Spleen (tissue), 7 donors: ENCODE data around the gene ZNF841.

Source experiments
- POLR2A ChIP-seq, 3 donors: fragments of 450-650 bp; IDR thresholded peaks; one replicate each; pipeline ENCODE4 v1.5.1; 2017; ENCODE audit warnings: antibody characterized with exemption in 3 of 3, mild to moderate bottlenecking in 1 of 3
- TF ChIP-seq, protein P1 (sequence below), 11 experiments: fragments of 200-600 bp in 7 of 11; fragments of 450-650 bp in 4 of 11; sonication (generic) in 4 of 11; IDR thresholded peaks in 8 of 11; conservative IDR thresholded peaks in 3 of 11; 1 replicate in 7 of 11; 2 replicates in 4 of 11; pipeline versions ENCODE4 v1.4.0 to v1.8.0; 2016 to 2021; ENCODE audit warnings: antibody characterized with exemption in 11 of 11, inconsistent platforms in 4 of 11, mild to moderate bottlenecking in 1 of 11
- donor health status: DM: no; HTN: no; CAD: no; lungs with moderate emphysema.
- donor health status: DM: no; HTN: no; CAD: no.
- donor health status: DM: no; HTN: no; CAD: no.

DNA sequence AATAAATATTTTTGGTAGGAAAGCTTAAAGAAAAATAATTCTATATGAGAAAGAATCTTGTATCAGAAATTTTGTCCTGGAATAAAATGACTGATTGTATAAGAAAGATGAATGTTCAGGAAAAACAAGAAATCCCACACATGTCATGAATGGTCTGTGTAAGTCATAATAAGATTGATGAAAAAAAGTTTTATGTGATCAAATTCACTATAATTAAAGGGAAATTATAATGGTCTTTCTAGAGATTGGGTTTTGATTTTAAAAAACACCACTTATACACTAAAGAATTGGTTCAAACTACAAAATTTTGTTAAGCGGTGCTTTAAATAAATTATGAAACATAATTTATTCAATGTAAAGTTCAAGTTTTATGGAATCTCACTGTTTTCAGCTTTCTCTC, 7.2 kb upstream of the ZNF841 start:
- no peak for TF ChIP-seq POLR2A (IDR thresholded peaks at IDR 0.05)
- TF ChIP-seq, protein P1, sequence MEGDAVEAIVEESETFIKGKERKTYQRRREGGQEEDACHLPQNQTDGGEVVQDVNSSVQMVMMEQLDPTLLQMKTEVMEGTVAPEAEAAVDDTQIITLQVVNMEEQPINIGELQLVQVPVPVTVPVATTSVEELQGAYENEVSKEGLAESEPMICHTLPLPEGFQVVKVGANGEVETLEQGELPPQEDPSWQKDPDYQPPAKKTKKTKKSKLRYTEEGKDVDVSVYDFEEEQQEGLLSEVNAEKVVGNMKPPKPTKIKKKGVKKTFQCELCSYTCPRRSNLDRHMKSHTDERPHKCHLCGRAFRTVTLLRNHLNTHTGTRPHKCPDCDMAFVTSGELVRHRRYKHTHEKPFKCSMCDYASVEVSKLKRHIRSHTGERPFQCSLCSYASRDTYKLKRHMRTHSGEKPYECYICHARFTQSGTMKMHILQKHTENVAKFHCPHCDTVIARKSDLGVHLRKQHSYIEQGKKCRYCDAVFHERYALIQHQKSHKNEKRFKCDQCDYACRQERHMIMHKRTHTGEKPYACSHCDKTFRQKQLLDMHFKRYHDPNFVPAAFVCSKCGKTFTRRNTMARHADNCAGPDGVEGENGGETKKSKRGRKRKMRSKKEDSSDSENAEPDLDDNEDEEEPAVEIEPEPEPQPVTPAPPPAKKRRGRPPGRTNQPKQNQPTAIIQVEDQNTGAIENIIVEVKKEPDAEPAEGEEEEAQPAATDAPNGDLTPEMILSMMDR (IDR thresholded peaks at IDR 0.05 in 8 of 11, conservative IDR thresholded peaks at IDR 0.05 in 3 of 11) = no peak
